Stimulated activated CD8-positive, alpha-beta memory T cell treated with anti-CD3 and anti-CD28 coated beads, Interleukin-7, amount 100 ng/mL, for 24 hours (primary cell): ENCODE results near the gene NELFB.

ENCODE experiments used
- DNase-seq: peaks from one replicate; pipeline ENCODE4 v3.0.0-alpha.2; 2020; ENCODE audit warnings: low read depth

The NELFB gene

DNA sequence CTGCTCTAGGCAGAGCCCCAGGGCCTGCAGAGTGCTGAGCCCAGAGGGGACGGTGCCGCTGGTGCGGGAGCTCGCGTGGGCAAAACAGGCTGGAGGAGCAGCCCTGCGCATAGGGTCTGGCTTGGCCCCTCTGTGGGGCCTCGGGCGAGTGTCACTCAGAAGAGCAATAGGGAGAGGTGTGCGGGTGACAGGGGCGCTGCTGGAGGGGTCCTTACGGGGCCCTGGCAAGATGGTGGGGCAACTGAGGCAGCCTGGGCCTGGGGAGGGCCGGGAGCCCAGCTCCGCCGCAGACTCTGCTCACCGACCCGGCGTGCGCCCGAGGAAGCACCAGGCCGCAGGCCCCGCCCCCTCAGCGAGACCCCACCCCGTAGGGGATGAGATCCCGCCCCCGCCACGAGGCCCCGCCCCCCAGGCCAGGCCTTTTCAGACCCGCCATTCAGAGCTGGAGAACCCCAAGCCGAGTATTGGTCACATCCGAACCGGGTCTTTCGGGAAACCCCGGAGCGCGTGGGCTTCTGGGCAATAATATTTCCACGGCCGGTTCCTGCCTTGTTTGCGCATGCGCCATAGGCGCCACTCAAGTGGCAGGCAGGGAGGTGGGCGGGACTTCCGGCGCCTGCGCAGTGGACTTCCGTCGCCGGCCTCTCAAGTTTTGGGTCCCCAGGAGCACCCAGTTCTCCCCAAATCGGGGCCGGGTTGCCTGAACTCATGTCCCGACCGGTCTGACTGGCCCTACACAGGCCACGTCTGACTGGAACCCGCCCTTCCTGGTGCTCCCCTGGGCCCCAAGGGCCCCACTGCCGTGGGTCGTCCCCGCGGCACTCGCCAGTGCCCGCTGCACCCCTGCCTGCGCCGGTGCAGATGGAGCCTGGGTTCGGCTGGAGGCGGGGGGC lies 31.8 kb upstream of the NELFB start:
- DNase-seq, result peak; percentile 97

DNA sequence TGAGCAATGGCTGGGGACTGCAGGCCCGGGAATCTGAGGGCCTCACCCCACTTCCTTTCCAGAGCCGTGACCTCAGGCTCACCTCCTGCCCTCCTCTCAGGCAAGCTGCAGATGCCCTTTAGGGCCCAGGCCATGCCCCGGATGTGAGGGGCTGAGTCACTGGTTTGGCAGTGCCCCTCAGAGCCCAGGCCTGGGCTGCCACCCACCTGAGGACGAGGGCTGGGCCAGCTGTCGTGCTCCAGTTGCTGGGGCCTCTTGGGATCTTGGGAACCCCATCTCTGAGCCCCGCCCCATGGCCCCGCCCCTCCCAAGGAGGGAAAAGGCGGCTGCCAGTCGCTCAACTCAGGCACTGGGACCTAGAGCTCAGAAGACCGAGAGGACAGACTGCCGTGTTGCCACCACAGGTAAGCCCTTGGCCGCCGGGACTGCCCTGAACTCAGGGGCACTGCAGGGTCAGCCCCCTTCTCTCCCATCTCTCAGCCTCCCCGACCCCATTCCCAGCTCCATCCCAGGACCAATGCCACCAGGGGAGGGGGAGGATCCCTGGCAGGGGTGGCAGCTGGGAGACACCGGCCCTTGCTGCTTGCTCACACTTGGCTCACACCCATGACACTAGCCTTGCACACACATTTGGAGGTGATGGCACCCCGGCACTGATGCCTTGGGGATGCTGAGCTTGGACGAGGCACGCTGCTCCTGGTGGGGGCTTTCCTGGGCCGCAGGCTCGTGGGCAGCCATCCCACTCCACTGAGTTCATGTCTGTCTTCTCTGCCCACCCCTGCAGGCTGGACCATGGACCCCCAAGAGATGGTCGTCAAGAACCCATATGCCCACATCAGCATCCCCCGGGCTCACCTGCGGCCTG lies 30.1 kb upstream of the NELFB start, which contains the start of gene CYSRT1:
Gene CYSRT1, plus strand, starts transcription at position 345 of the 865 bp plus-strand sequence. Its CDS starts 448 bp downstream, at position 793.
- no peak for DNase-seq

DNA sequence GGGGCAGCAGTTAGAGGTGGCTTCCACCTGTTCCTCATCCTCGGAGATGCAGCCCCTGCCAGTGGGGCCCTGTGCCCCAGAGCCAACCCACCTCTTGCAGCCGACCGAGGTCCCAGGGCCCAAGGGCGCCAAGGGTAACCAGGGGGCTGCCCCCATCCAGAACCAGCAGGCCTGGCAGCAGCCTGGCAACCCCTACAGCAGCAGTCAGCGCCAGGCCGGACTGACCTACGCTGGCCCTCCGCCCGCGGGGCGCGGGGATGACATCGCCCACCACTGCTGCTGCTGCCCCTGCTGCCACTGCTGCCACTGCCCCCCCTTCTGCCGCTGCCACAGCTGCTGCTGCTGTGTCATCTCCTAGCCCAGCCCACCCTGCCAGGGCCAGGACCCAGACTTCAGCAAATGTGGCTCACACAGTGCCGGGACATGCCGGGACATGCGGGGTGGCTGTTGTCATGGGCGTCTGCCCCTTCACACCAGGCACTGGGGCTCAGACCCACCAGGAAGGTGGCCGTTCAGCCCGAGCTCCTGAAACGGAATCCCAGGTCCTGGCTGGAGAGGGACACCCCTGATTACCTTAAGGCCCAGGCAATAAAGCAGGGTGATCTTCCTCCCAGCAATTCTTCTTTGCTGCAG lies 29.3 kb upstream of the NELFB start:
- no peak for DNase-seq

DNA sequence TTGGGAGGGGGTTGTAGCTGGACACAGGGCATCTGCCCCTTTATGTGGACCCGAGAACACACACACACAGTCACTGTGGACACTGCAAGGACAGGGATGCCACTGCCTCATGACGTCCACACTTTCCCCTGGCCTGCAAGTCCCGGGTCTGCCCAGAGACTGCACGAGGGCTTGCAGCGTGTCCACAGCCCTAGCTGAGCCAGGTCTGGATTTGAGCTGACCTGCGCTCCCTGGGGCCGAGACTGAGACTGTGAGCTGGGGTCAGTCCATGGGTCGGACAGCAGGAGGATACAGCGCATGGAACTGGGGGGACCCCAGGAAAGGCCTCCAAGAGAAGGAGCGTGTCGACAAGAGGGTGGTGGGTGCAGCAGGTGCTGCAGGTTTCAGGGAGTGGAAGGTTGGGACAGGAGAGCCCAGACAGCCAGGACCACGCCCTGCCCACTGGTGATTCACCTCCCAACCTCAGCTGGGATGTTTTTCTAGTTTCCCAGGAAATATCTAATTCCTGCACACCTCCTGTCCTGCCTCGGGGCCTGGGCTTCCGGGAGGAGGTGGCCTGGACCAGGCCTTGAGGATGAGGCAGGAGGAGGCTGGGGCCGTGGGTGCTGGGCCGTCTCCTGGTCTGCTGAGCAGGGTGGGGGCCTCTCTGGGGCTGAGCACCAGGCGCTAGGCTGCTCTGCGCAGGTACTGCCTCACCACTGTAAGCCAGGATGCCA lies 28.6 kb upstream of the NELFB start:
- no peak for DNase-seq

DNA sequence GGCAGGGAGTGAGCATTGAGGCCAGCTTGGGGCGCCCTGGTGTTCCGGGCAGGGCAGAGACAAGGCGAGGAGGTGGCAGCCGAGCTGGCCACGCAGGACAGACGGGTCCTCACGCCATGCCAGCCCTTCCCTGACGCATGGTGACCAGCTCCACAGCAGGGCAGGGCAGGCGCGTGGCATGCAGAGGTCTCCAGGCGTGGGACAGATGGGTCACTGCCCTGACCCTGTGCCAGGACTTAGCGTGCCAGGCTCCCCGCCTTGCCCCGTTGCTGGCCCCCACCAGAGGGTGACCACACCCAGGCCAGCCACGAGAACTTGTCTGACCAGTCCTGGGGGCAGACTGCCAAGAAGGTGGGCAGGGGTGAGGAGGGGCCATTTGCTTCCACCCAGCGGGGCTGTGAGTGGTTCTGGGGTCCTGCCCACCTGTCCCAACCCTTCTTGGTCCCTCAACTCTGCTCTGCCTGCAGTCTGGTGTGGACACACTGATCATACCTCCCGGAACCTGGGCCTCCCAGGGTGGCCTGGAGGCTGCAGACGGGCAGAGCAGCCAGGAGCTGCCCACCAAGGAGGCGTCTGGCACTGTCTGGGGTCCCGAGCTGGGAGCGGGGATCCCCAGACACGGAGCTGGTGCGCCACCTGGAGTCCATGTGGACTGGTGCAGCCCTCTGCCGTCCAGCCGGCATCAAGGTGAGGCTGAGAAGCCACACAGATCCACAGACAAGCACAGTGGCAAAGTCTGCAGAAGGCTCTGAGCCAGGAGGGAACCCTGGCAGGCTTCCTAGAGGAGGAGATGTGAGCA lies 27.9 kb upstream of the NELFB start, which contains the start of gene RNF224:
Gene RNF224, plus strand, starts transcription at position 449 of the 799 bp plus-strand sequence. CDS start 834 bp downstream, outside the sequence.
- peak; percentile 67 for DNase-seq

DNA sequence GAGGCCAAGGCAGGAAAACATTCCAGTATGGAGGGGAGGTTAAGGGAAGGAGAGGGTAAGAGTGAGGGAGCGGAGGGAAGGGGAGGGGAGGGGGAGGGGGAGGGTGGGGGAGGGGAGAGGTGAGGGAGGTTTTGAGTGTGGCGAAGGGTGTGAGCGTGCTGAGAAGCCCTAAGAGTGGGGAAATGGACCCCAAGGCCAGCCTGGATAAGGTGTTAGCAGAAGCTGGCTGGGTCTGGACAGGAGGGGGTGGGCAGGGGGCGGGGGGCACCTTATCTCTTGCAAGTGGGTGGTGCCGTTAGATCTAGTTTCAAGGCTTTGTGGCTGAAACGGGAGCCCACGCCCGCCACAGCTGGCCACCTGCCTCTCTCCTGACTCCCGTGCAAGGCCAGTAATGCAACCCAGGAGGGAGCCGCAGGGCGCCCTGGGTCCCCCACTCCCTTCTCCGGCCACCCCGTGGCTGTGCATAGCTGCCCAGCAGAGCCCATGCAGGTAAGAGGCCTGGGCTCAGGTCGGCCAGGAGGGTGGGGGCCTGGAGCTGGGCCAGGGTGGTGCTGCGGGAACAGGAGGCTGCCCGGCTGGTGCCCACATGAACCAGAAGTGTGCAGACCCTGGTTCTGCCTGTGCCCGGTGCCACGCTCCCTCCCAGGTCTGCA lies 27.1 kb upstream of the NELFB start:
- DNase-seq, result no peak

DNA sequence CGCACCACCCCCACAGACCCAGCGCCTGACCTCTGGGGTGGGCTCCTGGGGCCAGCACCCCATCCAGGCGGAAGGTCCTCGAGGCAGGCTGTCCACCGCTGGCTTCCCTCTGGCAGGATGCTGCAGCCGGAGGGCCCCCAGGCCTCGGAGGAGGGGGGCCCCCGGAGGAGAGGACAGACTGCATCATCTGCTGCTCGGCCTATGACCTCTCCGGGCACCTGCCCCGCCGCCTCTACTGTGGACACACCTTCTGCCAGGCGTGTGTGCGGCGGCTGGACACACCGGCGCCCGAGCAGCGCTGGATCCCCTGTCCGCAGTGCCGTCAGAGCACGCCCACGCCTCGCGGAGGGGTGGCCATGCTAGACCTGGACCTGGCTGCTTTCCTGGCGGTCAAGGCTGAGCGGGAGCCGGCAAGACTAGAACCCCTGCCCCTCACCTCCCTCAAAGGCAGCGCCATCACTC lies 26.6 kb upstream of the NELFB start:
- no peak for DNase-seq

DNA sequence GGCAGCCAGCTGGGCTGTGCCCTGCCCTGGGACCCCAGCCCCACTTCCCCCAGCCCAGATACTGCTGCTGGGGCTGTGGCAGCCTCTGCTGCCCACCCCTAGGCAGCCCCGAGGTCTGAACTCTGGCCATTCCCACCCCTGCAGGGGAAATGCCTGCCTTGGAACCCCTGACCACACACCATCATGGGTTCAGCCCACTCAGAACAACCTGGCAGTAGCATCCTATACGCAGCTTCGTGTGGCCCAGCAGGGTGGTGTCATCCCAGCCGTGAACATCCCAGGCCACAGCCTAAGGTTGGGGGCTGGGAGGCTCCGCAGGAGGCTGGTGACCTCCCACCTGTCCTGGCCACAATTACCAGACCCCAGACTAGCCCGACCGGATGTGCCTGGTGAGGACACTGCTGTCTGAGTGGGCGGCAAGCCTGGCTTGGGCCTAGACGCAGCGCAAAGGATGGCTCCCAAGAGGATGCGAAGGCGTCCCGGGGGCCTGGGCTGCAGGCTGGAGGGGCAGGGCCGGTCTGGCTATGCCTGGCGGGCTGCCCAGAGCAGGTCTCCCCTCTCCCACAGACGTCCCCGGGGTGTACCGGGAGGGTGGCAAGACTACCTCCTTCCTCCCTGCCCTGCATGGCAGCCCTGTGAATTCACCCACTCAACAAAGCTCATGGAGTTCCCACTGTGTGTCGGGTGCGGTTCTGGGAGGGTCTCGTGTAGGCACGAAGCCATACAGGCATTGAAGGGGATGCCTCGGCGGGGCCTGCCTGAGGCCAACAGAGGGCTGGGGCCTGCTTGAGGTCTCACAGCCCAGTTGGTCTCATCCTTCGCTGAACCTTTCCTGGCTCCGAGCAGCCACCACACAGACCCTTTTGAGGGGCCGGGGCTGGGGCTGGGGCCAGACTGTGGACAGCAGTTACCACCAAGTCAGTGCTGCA lies 25.9 kb upstream of the NELFB start:
- DNase-seq, result no peak

DNA sequence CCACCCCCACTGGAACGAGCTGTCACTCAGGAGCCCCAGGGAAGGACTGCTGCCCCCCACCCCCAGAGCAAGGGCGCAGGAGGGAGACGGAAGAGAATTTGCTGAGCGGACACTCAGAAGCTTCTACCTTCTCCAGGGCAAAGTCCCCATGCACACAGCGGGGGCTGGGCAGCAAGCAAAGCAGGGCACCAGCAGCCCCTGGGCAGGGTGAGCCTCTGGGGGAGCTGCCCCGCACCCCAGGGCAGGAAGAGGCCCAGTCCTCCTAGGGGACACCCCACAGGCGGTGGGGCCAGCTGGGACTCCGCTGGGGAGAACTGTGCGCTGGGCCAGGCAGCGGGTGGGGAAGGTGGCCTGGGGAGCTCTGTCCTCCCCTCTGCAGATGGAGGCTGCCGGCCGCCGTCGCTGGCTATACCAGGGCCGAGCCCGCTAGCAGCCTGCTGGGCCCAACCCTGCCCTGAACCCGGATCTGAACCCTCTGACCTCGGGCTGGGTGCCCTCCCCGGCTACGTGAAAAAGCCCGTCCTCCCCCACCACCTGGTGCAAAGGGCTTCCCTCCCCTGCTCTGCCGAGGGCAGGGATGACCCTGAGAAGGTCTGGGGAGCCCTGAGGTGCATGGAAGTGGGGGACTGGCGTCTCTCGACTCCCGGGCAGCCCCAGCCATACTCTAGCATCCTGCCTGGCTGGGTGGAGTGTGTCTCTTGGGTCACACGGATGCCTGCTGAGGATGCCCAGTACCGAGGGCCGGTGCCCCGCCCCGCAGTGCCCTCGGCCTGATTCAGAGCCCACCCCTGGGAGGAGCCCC lies 25.0 kb upstream of the NELFB start:
- no peak for DNase-seq

DNA sequence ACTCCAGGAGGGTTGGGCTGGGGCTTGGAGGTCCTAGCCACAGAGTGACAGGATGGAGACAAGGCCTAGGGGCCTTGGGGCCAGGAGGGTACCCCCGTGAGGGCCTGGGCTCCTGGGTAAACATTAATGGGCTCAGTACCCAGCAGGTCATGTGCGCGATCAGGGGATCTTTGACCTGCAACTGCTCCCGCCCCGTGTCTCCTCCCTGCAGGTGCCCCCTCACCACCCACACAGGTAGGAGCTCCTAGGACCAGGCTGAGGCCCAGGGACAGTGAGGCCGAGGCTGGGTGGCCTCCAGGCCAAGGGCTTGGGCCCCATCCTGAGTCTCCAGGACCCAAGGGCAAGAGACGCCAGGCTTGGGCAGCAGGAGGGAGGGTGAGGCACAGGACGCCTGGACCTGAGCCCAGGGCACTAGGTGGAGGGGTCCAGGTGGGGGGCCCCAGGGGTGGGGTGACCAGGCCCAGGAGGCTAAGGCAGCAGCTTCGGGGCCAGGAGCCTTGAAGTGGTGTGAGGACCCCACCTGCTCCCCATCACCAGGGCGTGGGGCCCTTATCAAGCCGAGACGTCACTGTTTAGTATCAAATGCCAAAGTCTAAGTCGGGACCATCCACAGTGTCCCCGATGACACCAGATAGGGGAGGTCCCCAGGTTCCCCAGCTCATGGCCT lies 24.3 kb upstream of the NELFB start, which contains the start of gene SLC34A3:
Gene SLC34A3, plus strand, starts transcription at position 197 of the 667 bp plus-strand sequence. CDS start 802 bp downstream, outside the sequence.
- no peak for DNase-seq

DNA sequence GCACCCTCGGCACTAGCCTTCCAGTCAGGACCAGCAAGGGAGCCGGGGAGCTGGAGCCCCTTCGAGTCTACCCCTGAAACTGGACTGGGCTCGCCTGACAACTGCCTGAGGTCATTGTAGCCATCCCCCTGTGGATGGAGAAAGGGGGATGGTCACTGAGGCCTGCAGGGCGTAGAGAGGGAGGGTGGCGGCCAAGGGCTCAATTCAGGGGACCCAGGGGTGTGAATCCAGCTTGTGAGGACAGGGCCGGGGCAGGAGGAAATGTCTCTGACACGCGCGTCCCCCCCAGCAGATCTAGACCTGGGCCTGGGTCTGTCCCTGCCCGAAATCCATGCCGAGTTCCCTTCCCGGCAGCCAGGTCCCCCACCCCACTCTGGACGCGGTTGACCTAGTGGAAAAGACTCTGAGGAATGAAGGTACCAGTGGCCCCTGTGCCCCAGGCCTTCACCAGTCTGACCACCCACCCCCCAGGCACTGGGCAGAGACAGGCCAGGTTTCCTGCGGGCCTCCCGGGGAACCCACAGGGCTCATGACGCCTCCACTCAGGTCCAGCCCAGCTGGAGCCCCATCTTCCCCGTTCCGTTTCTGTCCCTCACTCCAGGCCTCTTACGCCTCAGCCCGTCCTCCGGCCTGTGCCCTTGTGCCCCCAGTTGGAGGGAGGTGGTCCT lies 23.6 kb upstream of the NELFB start:
- no peak for DNase-seq

DNA sequence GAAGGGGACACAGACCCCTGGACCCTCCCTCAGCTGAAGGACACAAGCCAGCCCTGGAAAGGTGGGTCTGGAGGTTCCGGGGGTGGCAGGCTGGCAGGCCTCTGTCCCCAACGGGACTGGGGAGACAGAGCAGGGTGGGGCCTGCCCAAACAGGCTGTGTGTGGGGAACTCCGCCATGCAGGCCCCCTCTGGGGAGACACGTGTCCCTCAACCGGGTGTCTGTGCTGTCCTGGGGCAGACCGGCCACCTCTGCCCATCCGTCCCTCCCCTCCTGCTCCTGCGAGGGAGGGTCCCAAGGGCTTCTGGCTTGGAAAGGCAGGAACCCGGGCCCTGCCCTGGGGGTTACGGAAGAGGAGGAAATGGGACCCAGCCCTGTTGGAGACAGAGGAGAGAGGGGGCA lies 23.0 kb upstream of the NELFB start:
- no peak for DNase-seq

DNA sequence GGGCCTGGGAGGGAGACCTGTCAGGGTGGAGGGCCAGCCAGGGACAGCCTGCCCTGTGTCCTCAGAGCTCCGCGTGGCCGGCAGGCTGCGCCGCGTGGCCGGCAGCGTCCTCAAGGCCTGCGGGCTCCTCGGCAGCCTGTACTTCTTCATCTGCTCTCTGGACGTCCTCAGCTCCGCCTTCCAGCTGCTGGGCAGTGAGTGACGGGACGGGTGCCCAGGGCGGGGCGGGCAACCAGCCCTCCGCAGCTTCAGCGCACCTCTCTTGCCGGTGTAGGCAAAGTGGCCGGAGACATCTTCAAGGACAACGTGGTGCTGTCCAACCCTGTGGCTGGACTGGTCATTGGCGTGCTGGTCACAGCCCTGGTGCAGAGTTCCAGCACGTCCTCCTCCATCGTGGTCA lies 22.6 kb upstream of the NELFB start:
- no peak for DNase-seq

DNA sequence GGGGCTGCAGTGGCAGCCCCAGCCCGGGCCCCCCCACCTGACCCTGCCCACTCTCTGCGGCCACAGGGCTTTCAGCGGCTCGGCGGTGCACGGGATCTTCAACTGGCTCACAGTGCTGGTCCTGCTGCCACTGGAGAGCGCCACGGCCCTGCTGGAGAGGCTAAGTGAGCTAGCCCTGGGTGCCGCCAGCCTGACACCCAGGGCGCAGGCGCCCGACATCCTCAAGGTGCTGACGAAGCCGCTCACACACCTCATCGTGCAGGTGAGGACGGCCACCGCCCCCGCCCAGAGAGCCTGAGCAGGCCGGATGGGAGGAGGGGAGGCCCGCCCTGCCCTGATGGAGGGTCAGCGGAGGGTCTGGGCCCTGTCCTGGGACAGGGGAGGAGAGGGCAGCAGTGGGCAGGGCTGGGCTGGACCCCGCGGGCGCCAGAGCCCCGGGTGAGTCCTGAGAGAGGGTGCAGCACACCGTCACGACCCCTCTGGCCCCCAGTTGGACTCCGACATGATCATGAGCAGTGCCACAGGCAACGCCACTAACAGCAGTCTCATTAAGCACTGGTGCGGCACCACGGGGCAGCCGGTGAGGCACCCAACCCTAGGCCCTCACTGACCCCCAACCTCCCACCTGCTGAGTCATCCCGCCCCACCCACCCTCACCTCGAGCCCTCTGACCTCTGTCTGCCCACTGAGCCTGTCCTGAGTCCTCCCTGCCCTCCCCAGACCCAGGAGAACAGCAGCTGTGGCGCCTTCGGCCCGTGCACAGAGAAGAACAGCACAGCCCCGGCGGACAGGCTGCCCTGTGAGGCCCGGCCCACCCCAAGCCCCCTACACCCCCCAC lies 21.8 kb upstream of the NELFB start:
- no peak for DNase-seq

DNA sequence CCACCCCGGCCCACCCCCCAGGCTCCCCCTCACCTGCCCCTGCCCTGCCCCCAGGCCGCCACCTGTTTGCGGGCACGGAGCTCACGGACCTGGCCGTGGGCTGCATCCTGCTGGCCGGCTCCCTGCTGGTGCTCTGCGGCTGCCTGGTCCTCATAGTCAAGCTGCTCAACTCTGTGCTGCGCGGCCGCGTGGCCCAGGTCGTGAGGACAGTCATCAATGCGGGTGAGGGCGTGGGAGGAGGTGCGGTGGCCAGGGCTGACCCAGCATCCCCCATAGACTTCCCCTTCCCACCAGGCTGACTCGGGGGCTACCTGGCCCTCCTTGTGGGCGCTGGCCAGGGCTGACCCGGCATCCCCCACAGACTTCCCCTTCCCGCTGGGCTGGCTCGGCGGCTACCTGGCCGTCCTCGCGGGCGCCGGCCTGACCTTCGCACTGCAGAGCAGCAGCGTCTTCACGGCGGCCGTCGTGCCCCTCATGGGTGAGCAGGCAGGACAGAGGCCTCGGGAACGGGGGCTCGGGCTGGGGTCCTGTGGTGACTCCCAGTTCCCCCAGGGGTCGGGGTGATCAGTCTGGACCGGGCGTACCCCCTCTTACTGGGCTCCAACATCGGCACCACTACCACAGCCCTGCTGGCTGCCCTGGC lies 21.0 kb upstream of the NELFB start:
- DNase-seq, result no peak
